Fibroblast of mammary gland (primary cell): ENCODE results near the gene FNTB.

ENCODE experiments used
- DNase-seq: peaks from one replicate; pipeline ENCODE4 v3.0.0-alpha.2; 2010; ENCODE audit warnings: low read depth
- H3K4me3 ChIP-seq: 2 replicates; pipeline ENCODE4 v1.5.1; 2011; ENCODE audit warnings: low read depth, mild to moderate bottlenecking, low read length, moderate library complexity; ENCODE audit not compliant: control insufficient read depth
- CTCF ChIP-seq: conservative IDR thresholded peaks from 2 replicates; pipeline ENCODE4 v1.5.1; 2011; ENCODE audit warnings: low read depth, low read length, inconsistent platforms; ENCODE audit not compliant: control insufficient read depth, insufficient read depth

FNTB gene

GRCh38 chr14:64958201-64958600, 28.5 kb upstream of the FNTB start:
- no peak overlapping the region for H3K4me3 ChIP-seq
- no peak for DNase-seq
- TF ChIP-seq CTCF, result no peak

GRCh38 chr14:64958743-64959142, 28.0 kb upstream of the FNTB start:
- H3K4me3 ChIP-seq, result no peak overlapping the region
- no peak for DNase-seq
- TF ChIP-seq CTCF, result no peak

- H3K4me3 ChIP-seq, result no peak overlapping the region
- DNase-seq, result no peak
- TF ChIP-seq CTCF, result no peak
These were observed 25.9 kb upstream of the FNTB start for GRCh38 chr14:64960762-64961276.

- H3K4me3 ChIP-seq, result no peak overlapping the region
- DNase-seq, result no peak
- TF ChIP-seq CTCF, result no peak
These were observed 23.1 kb upstream of the FNTB start for GRCh38 chr14:64963611-64964010.

- H3K4me3 ChIP-seq, result no peak overlapping the region
- DNase-seq, result no peak
- TF ChIP-seq CTCF, result no peak
These were observed 21.2 kb upstream of the FNTB start for GRCh38 chr14:64965356-64966000.

GRCh38 chr14:64966976-64967375, 19.7 kb upstream of the FNTB start:
- H3K4me3 ChIP-seq, result no peak overlapping the region
- TF ChIP-seq CTCF, result no peak
- DNase-seq, result no peak
